Esophagus squamous epithelium (tissue), 5 donors: ENCODE measurements around the gene UVSSA. TPM values are rescaled to one million over a fixed set of nuclear protein-coding genes. Genes with fewer than 3 reads are reported as not detected.
"Not testable (repeated sequence)": the region's sequence is repeated elsewhere in the genome, so short reads cannot be mapped to it uniquely, and the experiment has no call there.

ENCODE experiments used
- DNase-seq: peaks from one replicate; lab custom pipeline; 2025; lab: John Stamatoyannopoulos, UW
- H3K27ac ChIP-seq, 4 donors: fragments of 200-600 bp; sonication (generic); one replicate each; pipeline ENCODE4 v1.5.1; 2016 to 2019; ENCODE audit warnings: mild to moderate bottlenecking in 1 of 4
- H3K27me3 ChIP-seq, 4 donors: fragments of 200-600 bp; sonication (generic); 1 replicate in 3 of 4; 2 replicates in 1 of 4; pipeline versions ENCODE4 v1.5.1 to v1.6.0; 2017 to 2021; ENCODE audit warnings: antibody characterized with exemption in 1 of 4
- H3K36me3 ChIP-seq, 3 donors: fragments of 200-600 bp; sonication (generic); one replicate each; pipeline ENCODE4 v1.5.1; 2016 to 2019
- H3K4me1 ChIP-seq, 3 donors: fragments of 200-600 bp; sonication (generic); one replicate each; pipeline ENCODE4 v1.5.1; 2017 to 2019
- H3K4me3 ChIP-seq, 4 donors: fragments of 200-600 bp; sonication (generic); 1 replicate in 3 of 4; 2 replicates in 1 of 4; pipeline ENCODE4 v1.5.1; 2016 to 2019; ENCODE audit warnings: mild to moderate bottlenecking in 2 of 4, moderate library complexity in 1 of 4
- H3K9me3 ChIP-seq, 3 donors: fragments of 200-600 bp; sonication (generic); one replicate each; pipeline ENCODE4 v1.5.1; 2016 to 2019
- CTCF ChIP-seq, 6 experiments: fragments of 450-650 bp in 4 of 6; fragments of 200-600 bp in 2 of 6; sonication (generic) in 2 of 6; IDR thresholded peaks; one replicate each; pipeline ENCODE4 v1.5.1; 2016 to 2019; ENCODE audit warnings: antibody characterized with exemption in 6 of 6, mild to moderate bottlenecking in 4 of 6, moderate library complexity in 4 of 6
- POLR2A ChIP-seq, 4 donors: fragments of 450-650 bp; IDR thresholded peaks; one replicate each; pipeline ENCODE4 v1.6.1; 2017; ENCODE audit warnings: antibody characterized with exemption in 4 of 4, mild to moderate bottlenecking in 4 of 4, moderate library complexity in 3 of 4
- WGBS, 2 donors: methylation state at CpG; one replicate each; pipeline ENCODE4 v1.1.5; 2018; 5-methylcytosine and 5-hydroxymethylcytosine counted together
- intact Hi-C: fragments of 100-400 bp; cut with DNase I; formaldehyde crosslinking; loops from one replicate; pipeline ENCODE4 v1.15.0; 2022
- total RNA-seq, 4 donors: library from RNA; depleted of rRNA; stranded (reverse); fragments of >200 nt; gene quantifications; one replicate each; pipeline ENCODE4 v1.1.0, GENCODE V29; 2016
- donor health status: DM: yes; HTN: yes; CAD: no.

The UVSSA gene
- total RNA-seq, 4 donors from 2014 or later: 7.2 to 12.8 (median 11.5) TPM

DNA sequence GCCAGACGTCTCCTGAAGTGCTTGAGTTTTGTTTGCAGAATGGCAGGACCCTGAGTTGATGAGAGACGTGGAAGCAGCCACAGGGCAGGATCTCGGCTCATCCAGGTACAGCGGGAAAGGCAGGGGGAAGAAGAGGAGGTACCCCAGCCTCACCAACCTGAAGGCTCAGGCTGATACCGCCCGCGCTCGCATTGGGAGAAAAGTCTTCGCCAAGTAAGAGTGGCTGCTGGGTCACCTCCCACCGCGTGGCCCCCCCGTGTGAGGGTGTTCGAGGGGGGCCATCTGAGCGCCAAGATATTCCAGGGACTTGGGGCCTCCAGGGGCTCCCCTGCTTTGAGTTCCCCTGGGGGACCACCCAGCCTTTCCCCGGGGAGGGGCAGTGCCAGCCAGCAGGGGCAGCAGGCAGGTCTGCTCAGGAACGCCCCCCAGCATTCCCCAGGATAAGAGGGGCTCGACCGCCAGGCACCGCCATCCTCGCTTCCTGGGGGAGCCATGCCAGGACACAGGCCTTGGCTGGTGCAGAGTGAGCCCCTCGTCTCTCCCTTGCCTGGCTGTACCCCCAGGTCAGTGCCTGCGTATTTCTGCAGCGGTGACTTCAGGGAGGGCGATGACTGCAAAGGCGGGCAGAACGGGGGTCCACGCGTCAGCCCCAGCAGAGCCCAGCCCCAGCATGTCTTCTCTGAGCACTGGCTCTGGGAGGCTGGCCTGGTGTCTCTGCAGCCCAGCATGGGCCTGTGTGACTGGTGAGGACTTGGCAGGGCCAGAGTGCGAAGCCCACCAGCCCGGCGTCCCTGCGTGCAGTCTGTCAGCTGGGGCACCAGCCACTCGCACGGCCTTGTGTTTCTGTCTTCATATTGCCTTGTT lies 37.0 kb downstream of the UVSSA start:
- H3K9me3 ChIP-seq: peaks cover 0 to 7% (median 0%) of the 10 kb centered on the region in 3 donors
- intact Hi-C loops: no loop called here
- TF ChIP-seq CTCF (IDR thresholded peaks at IDR 0.05) (no peak), POLR2A (IDR thresholded peaks at IDR 0.05) (no peak)
- H3K4me1 ChIP-seq: no peaks in the 10 kb centered on the region
- peaks cover 0 to 89% (median 28%) of the 10 kb centered on the region in 3 donors for H3K36me3 ChIP-seq
- DNase-seq: no peak
- no peaks in the 10 kb centered on the region for H3K27me3 ChIP-seq
- H3K27ac ChIP-seq: no peak overlapping the region
- no peak overlapping the region for H3K4me3 ChIP-seq
- WGBS, 2 donors: 93 to 94% methylated on average over 8 to 29 of the region's 34 CpGs

- Histone ChIP-seq H3K4me1 (no peaks in the 10 kb centered on the region), H3K27ac (no peak overlapping the region), H3K36me3 (peaks cover 0 to 97% (median 28%) of the 10 kb centered on the region in 3 donors), H3K4me3 (no peak overlapping the region), H3K27me3 (no peaks in the 10 kb centered on the region), H3K9me3 (peaks cover 0 to 11% (median 0%) of the 10 kb centered on the region in 3 donors)
- TF ChIP-seq CTCF (IDR thresholded peaks at IDR 0.05): no peak
- TF ChIP-seq POLR2A (IDR thresholded peaks at IDR 0.05): no peak
- intact Hi-C loops: no loop called here
- DNase-seq: no peak
- WGBS, 2 donors: 93% methylated on average over 2 of the region's 16 CpGs; no CpG with 5 or more reads in 1 of the 2 donors
These were observed 37.8 kb downstream of the UVSSA start for GRCh38 chr4:1384675-1385372.

DNA sequence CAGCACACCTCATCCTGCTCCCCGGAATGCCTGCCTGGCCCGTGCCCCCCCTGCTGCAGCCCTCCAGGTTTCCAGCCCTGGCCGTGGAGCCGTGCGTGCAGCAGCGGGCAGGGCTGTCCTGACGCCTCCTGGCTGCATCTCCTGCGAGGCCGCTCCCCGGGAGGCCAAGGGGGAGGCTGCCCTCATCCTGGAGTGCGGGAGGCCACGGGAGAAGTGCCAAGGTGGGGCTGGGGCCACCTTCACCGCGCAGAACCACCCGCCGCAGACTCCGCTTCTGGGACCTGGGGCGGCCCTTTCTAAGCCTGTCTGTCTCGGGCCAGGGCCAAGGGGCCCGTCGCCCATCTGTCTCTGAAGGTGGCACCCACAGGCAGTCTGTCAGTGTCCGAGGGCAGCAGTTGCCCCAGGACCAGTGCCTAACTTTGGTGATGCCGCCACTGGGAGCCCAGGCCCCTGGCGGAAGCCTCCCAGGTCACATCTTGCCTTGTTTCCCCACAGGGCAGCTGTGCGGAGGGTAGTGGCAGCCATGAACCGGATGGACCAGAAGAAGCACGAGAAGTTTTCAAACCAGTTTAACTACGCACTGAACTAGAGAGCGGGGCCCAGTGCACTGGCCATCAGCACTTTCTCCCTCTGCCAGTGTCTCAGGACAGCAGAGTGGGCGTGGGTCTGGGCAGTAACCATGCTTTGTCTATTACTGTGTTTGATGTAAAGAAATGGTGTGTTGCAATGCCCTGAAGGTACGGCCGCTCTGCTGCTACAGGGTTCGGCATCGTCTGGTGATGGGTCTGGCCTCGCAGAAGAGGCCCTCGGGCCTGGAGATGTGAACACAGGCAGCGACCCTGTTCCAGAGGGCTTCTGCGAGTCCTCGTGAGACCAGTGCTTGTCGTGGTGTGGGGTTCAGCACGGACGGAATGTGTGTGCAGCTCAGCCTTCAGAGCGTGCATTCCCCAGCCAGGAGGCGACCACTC lies 38.6 kb downstream of the UVSSA start:
- H3K27ac ChIP-seq: no peak overlapping the region
- DNase-seq: no peak
- H3K9me3 ChIP-seq: peaks cover 0 to 11% (median 0%) of the 10 kb centered on the region in 3 donors
- H3K27me3 ChIP-seq: no peaks in the 10 kb centered on the region
- 92 to 93% methylated on average over 2 to 15 of the region's 44 CpGs for WGBS, 2 donors
- no peaks in the 10 kb centered on the region for H3K4me1 ChIP-seq
- intact Hi-C loops: no loop called here
- H3K4me3 ChIP-seq: no peak overlapping the region
- H3K36me3 ChIP-seq: peaks cover 0 to 89% (median 28%) of the 10 kb centered on the region in 3 donors
- no peak for TF ChIP-seq POLR2A (IDR thresholded peaks at IDR 0.05)
- TF ChIP-seq CTCF (IDR thresholded peaks at IDR 0.05): no peak

GRCh38 chr4:1393363-1393762 lies 46.4 kb downstream of the UVSSA start:
- H3K27me3 ChIP-seq, intact Hi-C loops, H3K4me1 ChIP-seq, DNase-seq, H3K4me3 ChIP-seq, H3K27ac ChIP-seq: not testable (repeated sequence)
- Histone ChIP-seq H3K36me3 (peaks cover 0 to 65% (median 0%) of the 10 kb centered on the region in 3 donors), H3K9me3 (peaks cover 0 to 42% (median 0%) of the 10 kb centered on the region in 3 donors)
- 96 to 100% methylated on average over 5 of the region's 5 CpGs for WGBS, 2 donors

DNA sequence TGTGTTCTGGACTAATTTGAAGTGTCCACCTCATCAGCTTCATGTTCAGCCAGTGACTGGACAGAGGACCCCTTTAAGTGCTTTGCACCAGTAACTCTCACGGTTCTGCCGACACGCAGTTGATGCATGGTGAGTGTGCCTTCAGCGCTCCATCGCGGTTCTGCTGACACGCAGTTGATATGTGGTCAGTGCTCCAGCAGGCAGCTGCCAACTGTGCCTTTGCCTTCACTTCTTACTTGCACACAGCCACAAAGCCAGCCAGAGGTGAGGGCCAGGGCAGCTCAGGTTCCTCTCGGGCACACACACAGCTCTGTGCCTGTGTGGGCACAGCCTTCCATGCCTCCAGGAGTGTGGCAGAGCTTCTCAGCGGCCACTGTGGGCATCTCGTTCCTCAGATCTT lies 46.9 kb downstream of the UVSSA start:
- Histone ChIP-seq H3K27me3 (peaks cover 0 to 2% (median under 1%) of the 10 kb centered on the region in 4 donors), H3K9me3 (peaks cover 0 to 41% (median 0%) of the 10 kb centered on the region in 3 donors), H3K4me1 (no peaks in the 10 kb centered on the region), H3K27ac (no peak overlapping the region), H3K4me3 (no peak overlapping the region), H3K36me3 (peaks cover 0 to 60% (median 0%) of the 10 kb centered on the region in 3 donors)
- no peak for TF ChIP-seq POLR2A (IDR thresholded peaks at IDR 0.05)
- no peak for TF ChIP-seq CTCF (IDR thresholded peaks at IDR 0.05)
- 94 to 96% methylated on average over 10 of the region's 10 CpGs for WGBS, 2 donors
- no peak for DNase-seq
- intact Hi-C loops: no loop called here

- Histone ChIP-seq H3K27me3 (peaks cover 0 to 10% (median 2%) of the 10 kb centered on the region in 4 donors), H3K9me3 (peaks cover 0 to 40% (median 0%) of the 10 kb centered on the region in 3 donors), H3K36me3 (peaks cover 0 to 51% (median 0%) of the 10 kb centered on the region in 3 donors)
- intact Hi-C loops, DNase-seq, H3K4me1 ChIP-seq, H3K27ac ChIP-seq, H3K4me3 ChIP-seq: not testable (repeated sequence)
- 94% methylated on average over 14 of the region's 63 CpGs; no CpG with 5 or more reads in 1 of the 2 donors for WGBS, 2 donors
These were observed 47.8 kb downstream of the UVSSA start for GRCh38 chr4:1394554-1395388.

- intact Hi-C loops, H3K4me1 ChIP-seq, DNase-seq, H3K27ac ChIP-seq, H3K4me3 ChIP-seq: not testable (repeated sequence)
- peaks cover 0 to 51% (median 0%) of the 10 kb centered on the region in 3 donors for H3K36me3 ChIP-seq
- H3K9me3 ChIP-seq: peaks cover 0 to 40% (median 0%) of the 10 kb centered on the region in 3 donors
- WGBS, 2 donors: 84 to 96% methylated on average over 2 to 9 of the region's 26 CpGs
- H3K27me3 ChIP-seq: peaks cover 0 to 17% (median 4%) of the 10 kb centered on the region in 4 donors
These were observed 48.4 kb downstream of the UVSSA start for GRCh38 chr4:1395389-1395820.
